ENCODE results near the gene SLC35F1. TPM values are rescaled to one million over a fixed set of nuclear protein-coding genes. Genes with fewer than 3 reads are reported as not detected.

Gene SLC35F1
- polyA plus RNA-seq, 1 donor from 2014 or later: 35.1 TPM

- Histone ChIP-seq H4K20me1 (ENCODE audit: insufficient read depth) (no peaks in the 10 kb centered on the region), H2AFZ (ENCODE audit: low read depth, low read length) (no peak overlapping the region), H3K4me2 (ENCODE audit: low read length) (no peak overlapping the region), H3K36me3 (ENCODE audit: insufficient read depth, low read length) (no peaks in the 10 kb centered on the region), H3K79me2 (replicated peaks; ENCODE audit: insufficient read depth, low read length) (no peaks in the 10 kb centered on the region), H3K9me2 (ENCODE audit: insufficient read depth, low read length) (no peaks in the 10 kb centered on the region), H3K9me3 (ENCODE audit: low read length) (no peaks in the 10 kb centered on the region), H3K27me3 (ENCODE audit: insufficient read depth, low read depth, low read length) (no peaks in the 10 kb centered on the region), H3K4me3 (ENCODE audit: low read length) (no peak overlapping the region), H3K9ac (ENCODE audit: low read length) (no peak overlapping the region), H3K27ac (ENCODE audit: low read length) (no peak overlapping the region), H3F3A (ENCODE audit: insufficient read depth, low read length, poor library complexity, severe bottlenecking) (no peaks in the 10 kb centered on the region)
- TF ChIP-seq, protein P1, sequence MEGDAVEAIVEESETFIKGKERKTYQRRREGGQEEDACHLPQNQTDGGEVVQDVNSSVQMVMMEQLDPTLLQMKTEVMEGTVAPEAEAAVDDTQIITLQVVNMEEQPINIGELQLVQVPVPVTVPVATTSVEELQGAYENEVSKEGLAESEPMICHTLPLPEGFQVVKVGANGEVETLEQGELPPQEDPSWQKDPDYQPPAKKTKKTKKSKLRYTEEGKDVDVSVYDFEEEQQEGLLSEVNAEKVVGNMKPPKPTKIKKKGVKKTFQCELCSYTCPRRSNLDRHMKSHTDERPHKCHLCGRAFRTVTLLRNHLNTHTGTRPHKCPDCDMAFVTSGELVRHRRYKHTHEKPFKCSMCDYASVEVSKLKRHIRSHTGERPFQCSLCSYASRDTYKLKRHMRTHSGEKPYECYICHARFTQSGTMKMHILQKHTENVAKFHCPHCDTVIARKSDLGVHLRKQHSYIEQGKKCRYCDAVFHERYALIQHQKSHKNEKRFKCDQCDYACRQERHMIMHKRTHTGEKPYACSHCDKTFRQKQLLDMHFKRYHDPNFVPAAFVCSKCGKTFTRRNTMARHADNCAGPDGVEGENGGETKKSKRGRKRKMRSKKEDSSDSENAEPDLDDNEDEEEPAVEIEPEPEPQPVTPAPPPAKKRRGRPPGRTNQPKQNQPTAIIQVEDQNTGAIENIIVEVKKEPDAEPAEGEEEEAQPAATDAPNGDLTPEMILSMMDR (IDR thresholded peaks at IDR 0.05; ENCODE audit: poor library complexity, severe bottlenecking): no peak
- TF ChIP-seq POLR2AphosphoS5 (IDR thresholded peaks at IDR 0.05) (no peak), SMC3 (conservative IDR thresholded peaks at IDR 0.05; ENCODE audit: poor library complexity) (no peak), RAD21 (conservative IDR thresholded peaks at IDR 0.05) (no peak), EP300 (conservative IDR thresholded peaks at IDR 0.05; ENCODE audit: poor library complexity, severe bottlenecking) (no peak), MXI1 (conservative IDR thresholded peaks at IDR 0.05; ENCODE audit: poor library complexity, severe bottlenecking) (no peak), EZH2 (IDR thresholded peaks at IDR 0.05; ENCODE audit: borderline replicate concordance, insufficient read depth, low read length, poor library complexity, severe bottlenecking) (no peak), TAF1 (IDR thresholded peaks at IDR 0.05; ENCODE audit: low read depth) (no peak)
- TF ChIP-seq, protein P2, sequence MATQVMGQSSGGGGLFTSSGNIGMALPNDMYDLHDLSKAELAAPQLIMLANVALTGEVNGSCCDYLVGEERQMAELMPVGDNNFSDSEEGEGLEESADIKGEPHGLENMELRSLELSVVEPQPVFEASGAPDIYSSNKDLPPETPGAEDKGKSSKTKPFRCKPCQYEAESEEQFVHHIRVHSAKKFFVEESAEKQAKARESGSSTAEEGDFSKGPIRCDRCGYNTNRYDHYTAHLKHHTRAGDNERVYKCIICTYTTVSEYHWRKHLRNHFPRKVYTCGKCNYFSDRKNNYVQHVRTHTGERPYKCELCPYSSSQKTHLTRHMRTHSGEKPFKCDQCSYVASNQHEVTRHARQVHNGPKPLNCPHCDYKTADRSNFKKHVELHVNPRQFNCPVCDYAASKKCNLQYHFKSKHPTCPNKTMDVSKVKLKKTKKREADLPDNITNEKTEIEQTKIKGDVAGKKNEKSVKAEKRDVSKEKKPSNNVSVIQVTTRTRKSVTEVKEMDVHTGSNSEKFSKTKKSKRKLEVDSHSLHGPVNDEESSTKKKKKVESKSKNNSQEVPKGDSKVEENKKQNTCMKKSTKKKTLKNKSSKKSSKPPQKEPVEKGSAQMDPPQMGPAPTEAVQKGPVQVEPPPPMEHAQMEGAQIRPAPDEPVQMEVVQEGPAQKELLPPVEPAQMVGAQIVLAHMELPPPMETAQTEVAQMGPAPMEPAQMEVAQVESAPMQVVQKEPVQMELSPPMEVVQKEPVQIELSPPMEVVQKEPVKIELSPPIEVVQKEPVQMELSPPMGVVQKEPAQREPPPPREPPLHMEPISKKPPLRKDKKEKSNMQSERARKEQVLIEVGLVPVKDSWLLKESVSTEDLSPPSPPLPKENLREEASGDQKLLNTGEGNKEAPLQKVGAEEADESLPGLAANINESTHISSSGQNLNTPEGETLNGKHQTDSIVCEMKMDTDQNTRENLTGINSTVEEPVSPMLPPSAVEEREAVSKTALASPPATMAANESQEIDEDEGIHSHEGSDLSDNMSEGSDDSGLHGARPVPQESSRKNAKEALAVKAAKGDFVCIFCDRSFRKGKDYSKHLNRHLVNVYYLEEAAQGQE (IDR thresholded peaks at IDR 0.05; ENCODE audit: borderline replicate concordance): no peak
Observed at GRCh38 chr6:118044275-118044674, 137.2 kb downstream of the SLC35F1 start.

- Histone ChIP-seq H3F3A (ENCODE audit: insufficient read depth, low read length, poor library complexity, severe bottlenecking) (no peaks in the 10 kb centered on the region), H3K79me2 (replicated peaks; ENCODE audit: insufficient read depth, low read length) (no peaks in the 10 kb centered on the region), H3K36me3 (ENCODE audit: insufficient read depth, low read length) (no peaks in the 10 kb centered on the region), H3K4me2 (ENCODE audit: low read length) (no peak overlapping the region), H3K9me3 (ENCODE audit: low read length) (no peaks in the 10 kb centered on the region), H2AFZ (ENCODE audit: low read depth, low read length) (no peak overlapping the region), H3K4me3 (ENCODE audit: low read length) (no peak overlapping the region), H3K27ac (ENCODE audit: low read length) (no peak overlapping the region), H4K20me1 (ENCODE audit: insufficient read depth) (no peaks in the 10 kb centered on the region), H3K9me2 (ENCODE audit: insufficient read depth, low read length) (no peaks in the 10 kb centered on the region), H3K9ac (ENCODE audit: low read length) (no peak overlapping the region), H3K27me3 (ENCODE audit: insufficient read depth, low read depth, low read length) (no peaks in the 10 kb centered on the region)
- TF ChIP-seq MXI1 (conservative IDR thresholded peaks at IDR 0.05; ENCODE audit: poor library complexity, severe bottlenecking) (no peak), TAF1 (IDR thresholded peaks at IDR 0.05; ENCODE audit: low read depth) (no peak), EZH2 (IDR thresholded peaks at IDR 0.05; ENCODE audit: borderline replicate concordance, insufficient read depth, low read length, poor library complexity, severe bottlenecking) (no peak), POLR2AphosphoS5 (IDR thresholded peaks at IDR 0.05) (no peak), SMC3 (conservative IDR thresholded peaks at IDR 0.05; ENCODE audit: poor library complexity) (no peak), RAD21 (conservative IDR thresholded peaks at IDR 0.05) (no peak), EP300 (conservative IDR thresholded peaks at IDR 0.05; ENCODE audit: poor library complexity, severe bottlenecking) (no peak)
- TF ChIP-seq, protein P1 (IDR thresholded peaks at IDR 0.05; ENCODE audit: poor library complexity, severe bottlenecking): no peak
- TF ChIP-seq, protein P2 (IDR thresholded peaks at IDR 0.05; ENCODE audit: borderline replicate concordance): no peak
Observed at GRCh38 chr6:118054082-118054481, 147.0 kb downstream of the SLC35F1 start.

All from neural cell (in vitro differentiated cells).